Stomach (tissue), 4 donors: ENCODE results near the gene PTGDR.

ENCODE experiments used
- CTCF ChIP-seq, 7 experiments: fragments of 450-650 bp in 4 of 7; fragments of 200-600 bp in 3 of 7; sonication (generic) in 3 of 7; IDR thresholded peaks; one replicate each; pipeline ENCODE4 v1.5.1; 2016 to 2019; ENCODE audit warnings: antibody characterized with exemption in 7 of 7, control low read depth in 2 of 7, mild to moderate bottlenecking in 1 of 7
- EP300 ChIP-seq: sonication (generic); formaldehyde crosslinking; IDR thresholded peaks from one replicate; pipeline ENCODE4 v1.6.1; 2017; ENCODE audit warnings: antibody characterized with exemption
- POLR2A ChIP-seq, 4 donors: fragments of 450-650 bp; IDR thresholded peaks; one replicate each; pipeline ENCODE4 v1.6.1; 2016; ENCODE audit warnings: antibody characterized with exemption in 4 of 4, control low read depth in 2 of 4, mild to moderate bottlenecking in 1 of 4, moderate library complexity in 1 of 4

GRCh38 chr14:52258783-52259182 lies 8.7 kb upstream of the PTGDR start:
- TF ChIP-seq CTCF (IDR thresholded peaks at IDR 0.05), result no peak
- no peak for TF ChIP-seq POLR2A (IDR thresholded peaks at IDR 0.05)
- no peak for TF ChIP-seq EP300
